HG02943 (cell line): Measurements from ENCODE around the gene ZMIZ2.
"Not testable (repeated sequence)": the region's sequence is repeated elsewhere in the genome, so short reads cannot be mapped to it uniquely, and the experiment has no call there.

Source experiments
- ATAC-seq: cut with Tn5 transposase; IDR thresholded peaks from one replicate; pipeline ENCODE4 v1.9.1; 2021; ENCODE audit warnings: mild to moderate bottlenecking, low read depth, moderate library complexity; ENCODE audit not compliant: unreplicated experiment

ZMIZ2 gene, protein sequence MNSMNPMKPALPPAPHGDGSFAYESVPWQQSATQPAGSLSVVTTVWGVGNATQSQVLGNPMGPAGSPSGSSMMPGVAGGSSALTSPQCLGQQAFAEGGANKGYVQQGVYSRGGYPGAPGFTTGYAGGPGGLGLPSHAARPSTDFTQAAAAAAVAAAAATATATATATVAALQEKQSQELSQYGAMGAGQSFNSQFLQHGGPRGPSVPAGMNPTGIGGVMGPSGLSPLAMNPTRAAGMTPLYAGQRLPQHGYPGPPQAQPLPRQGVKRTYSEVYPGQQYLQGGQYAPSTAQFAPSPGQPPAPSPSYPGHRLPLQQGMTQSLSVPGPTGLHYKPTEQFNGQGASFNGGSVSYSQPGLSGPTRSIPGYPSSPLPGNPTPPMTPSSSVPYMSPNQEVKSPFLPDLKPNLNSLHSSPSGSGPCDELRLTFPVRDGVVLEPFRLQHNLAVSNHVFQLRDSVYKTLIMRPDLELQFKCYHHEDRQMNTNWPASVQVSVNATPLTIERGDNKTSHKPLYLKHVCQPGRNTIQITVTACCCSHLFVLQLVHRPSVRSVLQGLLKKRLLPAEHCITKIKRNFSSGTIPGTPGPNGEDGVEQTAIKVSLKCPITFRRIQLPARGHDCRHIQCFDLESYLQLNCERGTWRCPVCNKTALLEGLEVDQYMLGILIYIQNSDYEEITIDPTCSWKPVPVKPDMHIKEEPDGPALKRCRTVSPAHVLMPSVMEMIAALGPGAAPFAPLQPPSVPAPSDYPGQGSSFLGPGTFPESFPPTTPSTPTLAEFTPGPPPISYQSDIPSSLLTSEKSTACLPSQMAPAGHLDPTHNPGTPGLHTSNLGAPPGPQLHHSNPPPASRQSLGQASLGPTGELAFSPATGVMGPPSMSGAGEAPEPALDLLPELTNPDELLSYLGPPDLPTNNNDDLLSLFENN

DNA sequence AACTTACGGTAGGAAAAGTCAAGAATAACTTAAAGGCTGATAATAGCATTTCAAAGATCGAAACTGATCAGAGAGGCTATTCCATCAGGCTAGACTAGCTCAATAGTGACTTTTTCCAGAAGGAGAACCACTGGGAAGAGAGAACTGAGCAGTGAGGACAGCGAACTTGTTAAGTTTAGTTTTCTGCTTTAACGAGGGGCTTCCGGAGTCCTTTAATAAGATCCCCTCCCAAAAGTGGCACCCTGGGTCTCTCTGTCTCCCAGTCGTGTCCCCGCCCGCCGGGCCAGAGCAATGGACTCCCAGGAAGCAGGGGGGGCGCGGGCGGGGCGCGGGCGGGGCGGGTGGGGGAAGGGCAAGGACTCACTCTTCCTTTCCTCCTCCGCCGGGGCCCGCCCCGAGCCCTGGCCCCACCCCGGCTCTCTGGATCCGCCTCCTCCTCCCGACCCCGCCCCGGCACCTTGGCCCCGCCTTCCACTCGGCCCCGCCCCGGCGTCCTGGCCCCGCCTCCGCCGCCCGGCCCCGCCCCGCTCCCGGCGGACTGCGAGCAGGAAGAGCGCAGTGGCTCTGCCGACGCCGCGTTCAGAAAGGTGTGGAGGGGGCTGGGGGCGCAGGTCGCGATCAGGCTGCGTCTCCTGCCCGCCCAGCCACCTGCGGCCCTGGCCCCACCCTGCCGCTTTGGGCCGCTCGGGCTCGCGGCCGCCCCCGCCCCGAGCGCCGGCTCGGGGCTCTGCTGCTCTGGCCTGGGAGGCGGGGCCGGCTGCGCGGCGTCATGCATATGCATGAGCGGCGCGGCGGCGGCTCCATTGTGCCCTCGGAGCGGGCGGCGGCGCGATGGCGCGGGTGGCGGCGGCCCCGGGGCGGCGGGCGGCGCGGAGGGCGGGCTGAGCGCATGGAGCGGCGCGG is at the start of gene ZMIZ2:
TSS of gene ZMIZ2 (plus strand) at position 803 of the 903 bp plus-strand sequence. CDS start 7,403 bp downstream, outside the sequence.
- peak; percentile 66 for ATAC-seq

DNA sequence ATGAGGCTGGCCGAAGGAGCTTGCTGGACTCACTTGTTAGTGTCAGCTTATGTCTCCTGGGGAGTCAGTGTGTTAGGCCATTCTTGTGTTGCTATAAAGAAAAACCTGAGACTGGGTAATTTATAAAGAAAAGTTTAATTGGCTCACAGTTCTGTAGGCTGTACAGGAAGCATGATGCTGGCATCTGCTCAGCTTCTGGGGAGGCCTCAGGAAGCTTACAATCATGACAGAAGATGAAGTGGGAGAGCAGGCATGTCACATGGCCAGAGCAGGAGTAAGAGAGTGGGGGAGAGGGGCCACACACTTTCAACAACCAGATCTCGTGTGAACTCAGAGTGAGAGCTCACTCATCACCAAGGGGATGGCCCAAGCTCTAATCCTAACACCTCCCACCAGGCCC is 49.0 kb upstream of the ZMIZ2 start:
- not testable (repeated sequence) for ATAC-seq

DNA sequence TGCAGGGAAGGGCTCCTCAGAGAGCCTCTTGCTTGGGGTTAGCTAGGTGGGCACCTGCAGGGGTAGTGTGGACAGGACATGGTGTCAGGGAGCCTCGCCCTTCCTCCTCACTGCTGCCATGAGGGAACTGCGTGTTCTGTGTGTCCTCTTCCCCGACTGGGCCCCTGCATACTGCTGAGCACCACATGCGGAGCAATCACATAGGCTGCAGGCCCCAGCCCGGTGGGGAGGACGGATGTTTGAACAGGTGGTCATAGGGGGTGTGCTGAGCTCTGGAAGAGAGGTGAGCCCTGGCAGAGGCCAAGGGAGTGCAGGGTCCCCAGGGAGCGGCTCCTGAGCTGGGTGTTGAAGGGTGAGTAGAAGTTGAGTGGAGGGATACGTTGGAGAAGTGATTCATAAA is 48.3 kb upstream of the ZMIZ2 start:
- no peak for ATAC-seq

DNA sequence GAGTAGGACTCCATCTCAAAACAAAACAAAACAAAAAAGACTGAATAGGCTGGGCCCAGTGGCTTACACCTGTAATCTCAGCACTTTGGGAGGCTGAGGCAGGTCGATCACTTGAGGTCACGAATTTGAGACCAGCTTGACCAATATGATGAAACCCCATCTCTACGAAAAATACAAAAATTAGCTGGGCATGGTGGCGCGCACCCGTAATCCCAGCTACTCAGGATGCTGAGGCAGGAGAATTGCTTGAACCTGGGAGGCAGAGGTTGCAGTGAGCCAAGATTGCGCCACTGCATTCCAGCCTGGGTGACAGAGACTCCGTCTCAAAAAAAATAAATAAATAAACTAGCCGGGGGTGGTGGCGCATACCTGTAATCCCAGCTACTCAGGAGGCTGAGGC is 45.3 kb upstream of the ZMIZ2 start:
- not testable (repeated sequence) for ATAC-seq

DNA sequence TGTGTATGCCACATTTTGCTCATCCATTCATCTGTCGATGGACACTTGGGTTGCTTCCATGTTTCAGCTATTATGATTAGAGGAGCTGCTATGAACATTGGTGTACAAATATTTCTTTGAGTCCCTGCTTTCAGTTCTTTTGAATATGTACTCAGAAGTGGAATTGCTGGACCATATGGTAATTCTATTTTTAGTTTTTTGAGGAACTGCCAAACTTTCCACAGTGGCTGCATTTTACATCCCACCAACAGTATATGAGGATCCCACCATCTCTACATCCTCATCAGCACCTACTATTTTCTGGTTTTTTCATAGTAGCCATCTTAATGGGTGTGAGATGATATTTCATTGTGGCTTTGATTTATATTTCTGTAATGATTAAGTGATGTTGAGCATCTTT is 44.7 kb upstream of the ZMIZ2 start:
- no peak for ATAC-seq

DNA sequence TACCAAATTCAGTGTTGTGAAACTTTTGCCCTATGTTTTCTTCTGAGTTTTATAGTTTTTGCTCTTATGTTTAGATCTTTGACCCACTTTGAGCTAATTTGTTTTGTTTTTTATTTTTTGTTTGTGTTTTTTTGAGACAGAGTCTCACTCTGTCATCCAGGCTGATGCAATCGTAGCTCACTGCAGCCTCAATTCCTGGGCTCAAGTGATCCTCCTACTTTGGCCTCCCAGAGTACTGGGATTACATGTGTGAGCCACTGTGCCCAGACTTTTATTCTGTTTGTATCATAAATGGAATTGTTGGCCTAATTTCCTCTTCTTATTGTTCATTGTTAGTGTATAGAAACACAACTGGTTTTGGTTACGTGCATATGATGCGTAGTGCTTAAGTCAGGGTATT is 43.2 kb upstream of the ZMIZ2 start:
- ATAC-seq, result no peak

DNA sequence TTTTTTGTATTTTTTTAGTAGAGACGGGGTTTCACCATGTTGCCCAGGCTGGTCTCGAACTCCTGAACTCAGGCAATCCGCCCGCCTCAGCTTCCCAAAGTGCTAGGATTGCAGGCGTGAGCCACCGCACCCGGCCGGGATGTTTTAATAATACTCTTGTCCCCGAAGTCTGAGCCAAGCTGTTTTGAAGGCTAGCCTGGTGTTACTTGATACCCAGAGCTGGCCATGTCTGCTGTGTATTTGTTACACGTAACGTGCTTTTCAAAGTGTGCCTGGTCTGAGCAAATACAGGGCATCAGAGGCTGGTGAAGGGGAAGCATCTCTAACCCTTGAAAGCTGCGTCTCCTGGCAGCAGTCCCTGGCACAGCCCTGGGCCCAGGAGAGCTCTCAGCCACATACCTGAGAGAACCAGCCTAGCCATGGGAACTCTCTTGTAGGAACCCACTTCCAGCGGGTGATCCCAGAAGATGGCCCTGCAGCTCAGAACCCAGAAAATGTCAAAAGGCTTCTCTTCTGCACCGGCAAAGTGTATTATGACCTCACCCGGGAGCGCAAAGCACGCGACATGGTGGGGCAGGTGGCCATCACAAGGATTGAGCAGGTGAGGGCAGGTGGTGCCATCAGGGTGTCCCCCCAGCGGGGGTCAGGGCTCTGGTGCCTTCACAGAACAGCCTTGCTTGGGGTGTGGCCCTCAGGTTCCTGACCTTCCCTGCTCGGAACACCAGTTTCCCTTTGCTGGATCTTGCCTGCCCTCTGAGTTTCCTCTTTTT is 41.7 kb upstream of the ZMIZ2 start:
- no peak for ATAC-seq

DNA sequence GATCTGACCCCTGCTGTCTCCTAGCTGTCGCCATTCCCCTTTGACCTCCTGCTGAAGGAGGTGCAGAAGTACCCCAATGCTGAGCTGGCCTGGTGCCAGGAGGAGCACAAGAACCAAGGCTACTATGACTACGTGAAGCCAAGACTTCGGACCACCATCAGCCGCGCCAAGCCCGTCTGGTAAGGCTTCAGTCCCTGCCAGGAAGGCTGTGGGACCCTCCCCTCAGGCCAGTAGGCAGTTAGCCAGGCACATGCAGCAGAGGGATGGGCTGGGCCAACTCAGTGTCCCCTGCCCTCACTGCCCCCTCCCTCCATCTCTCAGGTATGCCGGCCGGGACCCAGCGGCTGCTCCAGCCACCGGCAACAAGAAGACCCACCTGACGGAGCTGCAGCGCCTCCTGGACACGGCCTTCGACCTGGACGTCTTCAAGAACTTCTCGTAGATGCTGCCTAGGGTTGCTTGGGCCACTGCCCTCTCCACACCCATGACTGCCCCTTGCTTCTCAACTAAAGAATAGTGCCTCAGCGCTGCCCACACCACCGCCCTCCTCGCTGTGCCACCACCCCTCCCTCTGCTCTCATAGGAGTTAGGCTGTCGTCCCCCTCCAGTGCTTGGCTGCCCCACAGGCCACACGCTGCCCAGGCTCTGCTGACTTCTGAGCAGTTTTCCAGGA is 41.0 kb upstream of the ZMIZ2 start:
- no peak for ATAC-seq

DNA sequence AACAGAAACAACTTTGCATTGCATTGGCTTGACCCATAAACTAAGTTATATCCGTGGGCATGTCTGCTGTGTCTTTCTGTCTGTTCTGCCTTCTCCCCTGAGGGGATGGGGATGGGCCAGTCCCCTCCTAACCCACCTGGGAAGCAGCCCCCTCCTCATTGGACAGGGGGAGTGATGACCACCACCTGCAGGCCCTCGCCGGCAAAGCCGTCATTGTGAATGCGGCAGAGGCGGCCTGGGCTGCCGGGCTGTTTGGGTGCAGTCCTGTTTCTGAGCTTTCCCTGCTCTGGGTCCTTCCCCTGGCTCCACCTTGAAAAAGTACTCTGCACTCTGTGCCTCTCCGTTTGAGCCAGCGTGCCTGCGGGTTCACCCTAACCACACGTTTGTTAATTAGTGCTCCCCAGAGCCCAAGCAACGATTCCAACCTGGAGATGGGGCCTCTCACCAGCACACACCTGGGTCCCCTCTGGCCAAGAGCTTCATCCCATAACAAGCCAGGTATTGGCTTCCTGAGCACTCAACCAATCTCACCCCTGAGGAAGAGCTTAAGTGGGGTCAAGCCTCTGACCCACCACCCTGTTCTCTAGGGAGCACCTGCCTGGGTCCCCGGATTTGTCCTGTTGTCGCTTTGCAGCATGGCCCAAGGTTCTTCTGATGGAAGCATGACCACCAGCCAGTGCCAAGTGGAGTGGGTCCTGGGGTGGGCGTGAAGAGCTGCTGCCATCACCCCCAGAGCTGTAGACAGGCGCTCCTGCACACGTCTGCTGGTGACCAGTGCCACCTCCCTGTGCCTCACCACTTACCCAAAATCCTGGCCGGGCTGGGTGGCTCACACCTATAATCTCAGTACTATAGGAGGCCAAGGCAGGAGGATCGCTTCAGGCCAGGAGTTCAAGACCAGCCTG is 39.4 kb upstream of the ZMIZ2 start:
- no peak for ATAC-seq

DNA sequence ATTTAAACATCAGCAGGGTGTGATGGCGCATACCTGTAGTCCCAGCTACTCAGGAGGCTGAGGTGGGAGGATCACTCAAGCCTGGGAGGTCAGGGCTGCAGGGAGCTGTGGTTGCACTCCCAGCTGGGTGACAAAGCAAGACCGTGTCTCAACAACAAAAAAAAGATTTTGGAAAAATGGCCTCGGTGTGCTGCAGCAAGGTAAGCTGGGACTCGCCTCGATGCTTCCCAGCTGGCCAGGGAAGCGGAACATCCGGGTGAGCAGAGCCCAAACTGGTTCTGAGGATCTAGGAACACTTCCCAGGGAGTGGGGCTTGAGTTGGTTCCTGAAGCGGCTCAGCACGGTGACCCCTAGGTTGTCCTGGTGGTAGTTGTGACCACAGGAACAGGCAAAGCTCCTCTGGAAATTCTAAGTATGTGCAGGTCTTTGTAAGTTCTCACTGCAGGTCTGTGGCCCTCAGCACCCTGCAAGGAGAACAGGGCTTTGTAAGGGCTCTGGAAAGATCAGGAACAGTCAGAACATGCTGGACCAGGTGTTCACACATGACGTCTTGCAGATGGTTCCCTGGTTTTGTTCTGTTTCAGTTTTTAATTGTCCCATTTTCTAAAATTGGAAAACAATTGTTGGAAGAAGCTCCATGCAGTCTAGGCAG is 38.6 kb upstream of the ZMIZ2 start:
- no peak for ATAC-seq

DNA sequence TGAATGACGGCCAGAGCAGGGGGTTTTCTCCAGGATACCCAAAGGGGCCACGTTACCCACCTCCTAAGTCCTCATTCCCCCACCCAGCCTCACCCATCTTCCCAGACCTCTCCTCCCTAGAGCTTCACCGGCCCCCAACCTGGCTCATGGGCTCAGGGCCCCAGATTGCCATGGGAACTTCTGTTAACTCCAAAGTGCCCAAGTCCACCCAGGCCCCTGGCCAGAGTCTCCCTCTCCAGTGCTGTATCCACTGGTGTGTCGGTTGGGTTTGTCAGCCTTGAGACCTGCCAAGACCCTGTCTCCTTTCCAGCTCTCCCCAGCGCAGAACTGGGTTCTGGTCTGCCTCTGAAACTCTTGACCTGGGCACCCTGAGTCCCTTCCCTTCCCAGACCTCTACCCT is 37.1 kb upstream of the ZMIZ2 start:
- no peak for ATAC-seq

DNA sequence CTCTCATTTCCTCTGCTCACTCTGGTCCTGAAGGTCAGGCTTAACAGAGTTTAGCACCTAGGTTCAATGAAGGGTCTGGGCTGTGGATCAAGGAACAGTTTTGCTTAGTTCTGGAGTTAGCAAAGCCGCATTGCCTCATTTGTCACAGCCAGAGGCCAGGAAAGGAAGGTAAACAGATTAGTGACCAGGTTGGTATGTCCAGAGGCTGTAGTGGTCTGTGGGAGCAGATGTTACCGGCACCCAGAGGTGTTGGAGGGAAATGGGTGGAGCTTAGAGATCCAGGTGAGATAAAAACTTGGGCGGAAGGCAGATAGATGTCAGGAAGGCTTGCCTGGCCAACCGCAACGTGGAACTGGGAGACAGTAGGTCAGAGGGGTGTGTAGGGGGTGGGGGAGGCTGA is 36.6 kb upstream of the ZMIZ2 start:
- no peak for ATAC-seq

DNA sequence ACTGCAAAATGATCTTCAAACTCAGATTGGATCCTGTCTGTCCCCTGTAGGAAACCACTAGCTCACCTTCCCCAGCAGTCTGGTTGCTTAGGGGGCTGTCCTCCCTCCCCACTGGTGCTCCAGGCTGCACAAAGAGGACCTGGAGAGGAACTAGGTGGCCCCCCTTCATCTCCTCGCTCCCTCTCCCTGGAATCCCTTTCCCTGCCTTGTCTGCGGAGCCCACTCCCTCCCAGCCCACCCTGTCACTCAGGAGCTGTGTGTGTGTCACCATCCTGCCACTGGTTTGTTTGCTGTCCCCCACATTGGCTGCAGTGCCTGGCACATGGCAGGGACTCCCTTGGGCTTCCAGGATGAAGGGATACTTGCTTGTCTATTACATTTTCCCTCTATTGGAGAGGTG is 35.5 kb upstream of the ZMIZ2 start:
- no peak for ATAC-seq

DNA sequence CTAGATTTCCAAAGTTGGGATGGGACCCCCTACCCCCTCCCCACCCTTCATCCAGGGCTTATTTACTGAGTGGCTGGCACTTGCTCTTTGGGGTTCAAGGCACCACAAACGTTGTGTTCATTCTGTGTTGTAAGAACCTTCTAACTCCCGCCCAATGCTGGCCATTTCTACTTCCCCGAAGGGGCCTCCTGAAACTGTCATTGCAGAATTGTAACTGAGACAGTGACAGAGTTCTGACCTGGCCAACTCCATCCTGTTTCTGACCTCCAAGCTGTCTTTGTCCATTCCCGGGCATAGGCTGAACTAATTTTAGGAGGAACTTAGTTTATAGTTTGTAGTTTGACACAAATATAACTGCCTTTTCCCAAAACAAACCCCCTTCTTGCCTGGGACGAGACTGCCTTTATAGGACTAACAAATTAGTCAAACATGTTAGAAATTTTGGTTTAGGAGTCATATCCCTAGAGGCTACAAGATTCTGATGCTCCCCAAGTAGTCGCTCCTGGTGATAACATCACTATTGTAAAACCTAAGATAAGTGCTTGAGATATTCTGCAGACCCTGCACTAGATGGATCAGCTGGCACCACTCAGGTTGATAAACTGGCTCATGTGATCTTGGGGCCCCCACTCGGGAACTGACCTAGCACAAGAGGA is 34.8 kb upstream of the ZMIZ2 start:
- no peak for ATAC-seq

DNA sequence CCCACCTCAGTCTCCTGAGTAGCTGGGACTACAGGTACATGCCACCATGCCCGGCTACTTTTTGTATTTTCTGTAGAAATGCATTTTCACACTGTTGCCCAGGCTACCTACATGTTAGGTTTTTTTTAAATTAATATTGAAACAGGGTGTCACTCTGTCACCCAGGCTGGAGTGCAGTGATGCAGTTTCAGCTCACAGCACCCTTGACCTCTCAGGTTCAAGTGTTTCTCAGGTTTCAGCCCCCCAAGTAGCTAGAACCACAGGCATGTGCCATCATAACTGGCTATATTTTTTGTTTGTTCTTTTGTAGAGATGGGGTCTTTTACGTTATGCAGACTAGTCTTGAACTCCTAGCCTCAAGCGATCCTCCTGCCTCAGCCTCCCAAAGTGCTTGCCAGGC is 32.4 kb upstream of the ZMIZ2 start:
- no peak for ATAC-seq

DNA sequence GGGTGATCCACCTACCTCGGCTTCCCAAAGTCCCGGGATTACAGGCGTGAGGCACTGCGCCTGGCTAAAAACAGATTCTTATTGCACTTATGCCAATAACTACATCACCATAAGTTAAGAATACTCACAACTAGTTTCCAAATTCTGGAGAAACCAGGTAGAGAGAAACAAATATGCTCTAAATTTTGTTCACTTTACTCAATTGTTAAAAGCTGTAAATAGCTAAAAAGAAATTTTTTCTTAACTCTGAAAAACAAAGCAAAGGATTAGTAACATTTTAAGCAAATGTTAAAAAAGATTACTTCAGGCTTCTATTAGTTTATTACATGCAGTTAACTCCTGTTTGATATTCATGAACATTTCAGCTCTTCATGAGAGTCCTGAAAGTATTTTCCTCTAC is 28.3 kb upstream of the ZMIZ2 start:
- ATAC-seq, result no peak

DNA sequence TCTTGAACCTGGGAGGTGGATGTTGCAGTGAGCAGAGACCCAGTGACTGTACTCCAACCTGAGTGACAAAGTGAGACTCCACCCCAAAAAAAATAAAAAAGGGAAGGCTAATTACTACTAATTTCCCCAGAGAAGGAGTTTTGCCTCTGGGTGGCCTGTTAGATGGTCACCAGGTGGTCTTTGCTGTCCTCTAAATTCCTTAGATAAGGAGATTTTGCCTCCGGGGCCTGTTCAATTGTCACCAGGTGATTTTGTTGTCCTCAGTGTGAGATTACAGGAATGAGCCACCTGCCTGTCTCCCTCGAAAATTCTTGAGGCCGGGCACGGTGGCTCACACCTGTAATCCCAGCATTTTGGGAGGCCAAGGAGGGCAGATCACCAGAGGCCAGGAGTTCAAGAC is 24.4 kb upstream of the ZMIZ2 start:
- ATAC-seq, result no peak
